Measurements from ENCODE around the gene THAP8.
"Not testable (repeated sequence)": the region's sequence is repeated elsewhere in the genome, so short reads cannot be mapped to it uniquely, and the experiment has no call there.

The THAP8 gene

GRCh38 chr19:36067681-36068080, 13.6 kb upstream of the THAP8 start:
- DNase-seq: no peak

- DNase-seq: no peak
These were observed 10.7 kb upstream of the THAP8 start for GRCh38 chr19:36064826-36065225.

- no peak for DNase-seq
These were observed 7.3 kb upstream of the THAP8 start for GRCh38 chr19:36061367-36061766.

GRCh38 chr19:36060430-36060829, 6.3 kb upstream of the THAP8 start:
- peak; percentile 19 for DNase-seq

GRCh38 chr19:36059180-36059910, 5.3 kb upstream of the THAP8 start:
- no peak for DNase-seq

- DNase-seq: no peak
These were observed 4.5 kb upstream of the THAP8 start for GRCh38 chr19:36058481-36059179.

- peak; percentile 96 for DNase-seq
These were observed 925 bp upstream of the THAP8 start, which contains the start of gene WDR62 for GRCh38 chr19:36054733-36055686. TSS of gene WDR62 (plus strand) at chr19:36054897. CDS start at chr19:36054972, 75 bp downstream.

- DNase-seq: no peak
These were observed 2.4 kb downstream of the THAP8 start for GRCh38 chr19:36051637-36052036.

- no peak for DNase-seq
These were observed 2.8 kb downstream of the THAP8 start for GRCh38 chr19:36051236-36051635.

GRCh38 chr19:36049080-36049698, 4.9 kb downstream of the THAP8 start:
- DNase-seq: no peak

GRCh38 chr19:36047835-36048234, 6.2 kb downstream of the THAP8 start:
- no peak for DNase-seq

- DNase-seq: no peak
These were observed 7.5 kb downstream of the THAP8 start for GRCh38 chr19:36046443-36047050.

- no peak for DNase-seq
These were observed 10.1 kb downstream of the THAP8 start for GRCh38 chr19:36043952-36044351.

- DNase-seq: no peak
These were observed 12.3 kb downstream of the THAP8 start for GRCh38 chr19:36041831-36042230.

- DNase-seq: not testable (repeated sequence)
These were observed 13.0 kb downstream of the THAP8 start for GRCh38 chr19:36041092-36041491.

- no peak for DNase-seq
These were observed 13.6 kb downstream of the THAP8 start for GRCh38 chr19:36040495-36040894.

- DNase-seq: peak; percentile 57
These were observed 21.6 kb downstream of the THAP8 start, which contains the start of gene CLIP3 for GRCh38 chr19:36032251-36033104. TSS of gene CLIP3 (minus strand) at chr19:36032873. CDS start at chr19:36032357, 516 bp downstream.

- no peak for DNase-seq
These were observed 22.8 kb downstream of the THAP8 start for GRCh38 chr19:36031308-36031707.

GRCh38 chr19:36030264-36031148, 23.6 kb downstream of the THAP8 start:
- no peak for DNase-seq

All from stimulated activated CD4-positive, alpha-beta T cell treated with anti-CD3 and anti-CD28 coated beads, Interleukin-4, amount 100 ng/mL, for 1 hour (primary cell).